SK-N-SH treated with all-trans-retinoic acid at 6 μM for 48 hours (cell line): ENCODE results near the gene SLC50A1.

Source experiments
- ATAC-seq: fragments of 200-7000 bp; cut with Tn5 transposase; 3 replicates; pipeline ENCODE4 v1.9.1; 2020; ENCODE audit warnings: mild to moderate bottlenecking, moderate library complexity
- ARNTL ChIP-seq: fragments of 450-650 bp; formaldehyde crosslinking; IDR thresholded peaks from 2 replicates; pipeline ENCODE4 v1.5.0; 2020; ENCODE audit warnings: low read depth, mild to moderate bottlenecking, moderate library complexity, borderline replicate concordance
- BACH2 ChIP-seq: fragments of 250-450 bp; sonication (Bioruptor Pico); IDR thresholded peaks from 2 replicates; pipeline ENCODE4 v1.9.0; 2021; ENCODE audit warnings: mild to moderate bottlenecking, borderline replicate concordance
- CSDC2 ChIP-seq: fragments of 250-450 bp; sonication (Bioruptor Pico); IDR thresholded peaks from 2 replicates; pipeline ENCODE4 v1.5.0; 2020; ENCODE audit warnings: mild to moderate bottlenecking, moderate library complexity
- ISL1 ChIP-seq: fragments of 250-450 bp; sonication (Bioruptor Pico); IDR thresholded peaks from 2 replicates; pipeline ENCODE4 v2.1.2; 2022; ENCODE audit warnings: mild to moderate bottlenecking, moderate library complexity
- OSR1 ChIP-seq: fragments of 250-450 bp; sonication (Bioruptor Pico); IDR thresholded peaks from 2 replicates; pipeline ENCODE4 v1.8.0; 2022; ENCODE audit warnings: moderate library complexity, mild to moderate bottlenecking, inconsistent platforms
- PPARA ChIP-seq: fragments of 250-450 bp; sonication (Bioruptor Pico); IDR thresholded peaks from 2 replicates; pipeline ENCODE4 v1.5.0; 2020; ENCODE audit warnings: mild to moderate bottlenecking, borderline replicate concordance
- RARB ChIP-seq: fragments of 250-450 bp; sonication (Bioruptor Pico); IDR thresholded peaks from 2 replicates; pipeline ENCODE4 v1.8.0; 2021; ENCODE audit warnings: mild to moderate bottlenecking, moderate library complexity
- TOX ChIP-seq: fragments of 250-450 bp; sonication (Bioruptor Pico); IDR thresholded peaks from 2 replicates; pipeline ENCODE4 v1.8.0; 2021; ENCODE audit warnings: mild to moderate bottlenecking, moderate library complexity, borderline replicate concordance
- ZC3H10 ChIP-seq: fragments of 250-450 bp; sonication (Bioruptor Pico); IDR thresholded peaks from 2 replicates; pipeline ENCODE4 v1.5.1; 2021; ENCODE audit warnings: mild to moderate bottlenecking, moderate library complexity
- ZFP3 ChIP-seq: fragments of 250-450 bp; sonication (Bioruptor Pico); IDR thresholded peaks from 2 replicates; pipeline ENCODE4 v1.5.0; 2020; ENCODE audit warnings: mild to moderate bottlenecking, moderate library complexity
- ZFP30 ChIP-seq: fragments of 450-650 bp; formaldehyde crosslinking; IDR thresholded peaks from 2 replicates; pipeline ENCODE4 v1.5.0; 2022; ENCODE audit warnings: mild to moderate bottlenecking, moderate library complexity
- ZNF565 ChIP-seq: fragments of 450-650 bp; formaldehyde crosslinking; conservative IDR thresholded peaks from 2 replicates; pipeline ENCODE4 v1.5.0; 2020; ENCODE audit warnings: low read depth, mild to moderate bottlenecking, moderate library complexity
- ZNF70 ChIP-seq: fragments of 450-650 bp; formaldehyde crosslinking; IDR thresholded peaks from 2 replicates; pipeline ENCODE4 v1.5.0; 2020; ENCODE audit warnings: mild to moderate bottlenecking, moderate library complexity
- ZNF8 ChIP-seq: fragments of 450-650 bp; formaldehyde crosslinking; IDR thresholded peaks from 2 replicates; pipeline ENCODE4 v1.5.0; 2020; ENCODE audit warnings: mild to moderate bottlenecking, moderate library complexity
- TF ChIP-seq, protein P1 (sequence below): fragments of 250-450 bp; sonication (Bioruptor Pico); IDR thresholded peaks from 2 replicates; pipeline ENCODE4 v1.8.0; 2020; ENCODE audit warnings: mild to moderate bottlenecking, moderate library complexity, borderline replicate concordance
- TF ChIP-seq, protein P2 (sequence below): fragments of 250-450 bp; sonication (Bioruptor Pico); IDR thresholded peaks from 2 replicates; pipeline ENCODE4 v1.5.1; 2020; ENCODE audit warnings: low read depth, mild to moderate bottlenecking, moderate library complexity
- TF ChIP-seq, protein P3 (sequence below): fragments of 250-450 bp; sonication (Bioruptor Pico); IDR thresholded peaks from 2 replicates; pipeline ENCODE4 v1.5.0; 2020; ENCODE audit warnings: mild to moderate bottlenecking, moderate library complexity
- TF ChIP-seq, protein P4 (sequence below): fragments of 250-450 bp; sonication (Bioruptor Pico); IDR thresholded peaks from 2 replicates; pipeline ENCODE4 v1.5.1; 2021; ENCODE audit warnings: mild to moderate bottlenecking, moderate library complexity
- TF ChIP-seq, protein P5 (sequence below): fragments of 250-450 bp; sonication (Bioruptor Pico); IDR thresholded peaks from 2 replicates; pipeline ENCODE4 v1.8.0; 2021; ENCODE audit warnings: low read depth, mild to moderate bottlenecking, moderate library complexity, borderline replicate concordance

The SLC50A1 gene

DNA sequence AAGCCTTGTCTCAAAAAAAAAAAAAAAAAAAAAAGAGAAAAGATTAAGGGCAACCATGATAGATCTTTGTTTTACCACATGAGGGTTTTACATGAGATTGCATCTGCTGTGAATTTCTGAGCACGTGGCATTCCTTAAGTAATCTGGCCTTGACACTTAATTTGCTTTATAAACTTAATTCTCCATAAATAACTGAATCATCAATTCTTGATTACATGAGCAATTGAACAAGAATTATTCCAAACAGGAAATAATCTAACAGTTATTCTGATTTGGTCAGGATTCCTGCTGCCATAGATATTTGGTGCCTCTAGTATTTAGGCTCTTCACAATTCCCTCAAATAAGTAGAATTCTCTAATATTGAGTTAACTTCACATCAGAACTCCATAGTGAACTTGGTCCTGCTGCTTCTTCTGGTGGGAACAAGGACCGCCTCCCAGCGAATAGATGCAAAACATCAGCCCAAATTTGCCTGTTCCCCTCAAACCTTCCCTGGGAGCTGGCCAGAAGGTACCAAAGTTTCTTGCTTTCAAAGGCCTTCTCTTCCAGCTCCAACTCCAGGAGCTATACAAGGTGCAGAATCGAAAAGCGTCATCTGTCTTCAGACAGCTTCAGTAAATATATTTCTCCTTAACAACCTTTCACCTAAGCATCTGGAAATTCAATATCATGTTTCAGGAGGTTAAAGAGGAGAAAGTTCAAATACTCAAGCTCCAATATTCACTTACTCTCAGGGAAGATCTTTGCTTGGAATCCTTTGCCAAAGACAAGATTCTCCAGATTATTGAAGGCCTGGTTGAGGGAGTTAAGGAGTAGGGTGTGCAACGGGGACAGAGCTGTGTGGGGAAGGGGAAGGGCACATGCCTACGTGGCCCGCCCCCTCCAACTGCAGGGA lies 36.4 kb downstream of the SLC50A1 start:
- no peak; the same call in 2 of the 3 replicates for ATAC-seq

DNA sequence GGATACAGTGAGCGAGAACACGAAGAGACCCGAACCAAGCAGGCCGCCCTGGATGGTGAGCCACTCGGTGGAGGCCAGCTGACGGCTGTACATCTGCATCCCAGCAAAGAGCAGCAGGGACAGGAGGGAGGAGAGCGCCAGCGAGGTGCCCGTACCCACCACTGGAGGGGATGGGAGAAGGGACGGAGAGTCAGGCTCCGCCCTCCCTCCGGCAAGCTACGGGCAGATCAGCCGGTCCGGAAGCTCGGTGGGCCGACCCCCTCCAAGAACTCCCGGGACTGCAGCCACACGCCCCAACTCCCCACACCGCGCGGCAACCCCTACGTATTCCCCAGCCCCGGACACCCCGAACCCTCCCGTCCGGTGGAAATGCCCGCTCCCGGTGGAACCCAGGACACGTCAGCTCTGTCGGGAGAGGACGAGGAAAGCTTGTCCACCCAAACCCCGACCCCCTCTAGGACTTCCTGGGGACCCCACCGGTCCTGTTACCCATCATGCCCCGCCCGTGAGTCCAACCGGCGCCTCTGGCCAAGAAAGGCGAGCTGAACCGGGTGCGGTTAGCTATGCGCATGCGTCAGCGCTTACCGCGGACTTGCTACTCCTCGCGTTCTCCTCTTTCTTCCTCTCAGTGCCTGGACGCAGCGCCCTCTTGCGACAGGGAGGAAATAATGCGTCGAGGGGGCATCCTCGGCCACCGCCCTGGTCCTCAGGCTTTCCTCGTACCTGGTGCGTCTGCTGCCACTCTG lies 37.3 kb downstream of the SLC50A1 start, which contains the start of gene KRTCAP2:
TSS of gene KRTCAP2 (minus strand) at position 573 of the 746 bp plus-strand sequence. CDS start at position 493, 80 bp downstream.
- TF ChIP-seq OSR1 = no peak
- TF ChIP-seq, protein P1, sequence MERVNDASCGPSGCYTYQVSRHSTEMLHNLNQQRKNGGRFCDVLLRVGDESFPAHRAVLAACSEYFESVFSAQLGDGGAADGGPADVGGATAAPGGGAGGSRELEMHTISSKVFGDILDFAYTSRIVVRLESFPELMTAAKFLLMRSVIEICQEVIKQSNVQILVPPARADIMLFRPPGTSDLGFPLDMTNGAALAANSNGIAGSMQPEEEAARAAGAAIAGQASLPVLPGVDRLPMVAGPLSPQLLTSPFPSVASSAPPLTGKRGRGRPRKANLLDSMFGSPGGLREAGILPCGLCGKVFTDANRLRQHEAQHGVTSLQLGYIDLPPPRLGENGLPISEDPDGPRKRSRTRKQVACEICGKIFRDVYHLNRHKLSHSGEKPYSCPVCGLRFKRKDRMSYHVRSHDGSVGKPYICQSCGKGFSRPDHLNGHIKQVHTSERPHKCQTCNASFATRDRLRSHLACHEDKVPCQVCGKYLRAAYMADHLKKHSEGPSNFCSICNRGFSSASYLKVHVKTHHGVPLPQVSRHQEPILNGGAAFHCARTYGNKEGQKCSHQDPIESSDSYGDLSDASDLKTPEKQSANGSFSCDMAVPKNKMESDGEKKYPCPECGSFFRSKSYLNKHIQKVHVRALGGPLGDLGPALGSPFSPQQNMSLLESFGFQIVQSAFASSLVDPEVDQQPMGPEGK = no peak
- TF ChIP-seq ZC3H10 = no peak
- TF ChIP-seq TOX (CRISPR knock-in tag) = no peak
- TF ChIP-seq ZNF70 (CRISPR knock-in tag) = no peak
- TF ChIP-seq, protein P2, sequence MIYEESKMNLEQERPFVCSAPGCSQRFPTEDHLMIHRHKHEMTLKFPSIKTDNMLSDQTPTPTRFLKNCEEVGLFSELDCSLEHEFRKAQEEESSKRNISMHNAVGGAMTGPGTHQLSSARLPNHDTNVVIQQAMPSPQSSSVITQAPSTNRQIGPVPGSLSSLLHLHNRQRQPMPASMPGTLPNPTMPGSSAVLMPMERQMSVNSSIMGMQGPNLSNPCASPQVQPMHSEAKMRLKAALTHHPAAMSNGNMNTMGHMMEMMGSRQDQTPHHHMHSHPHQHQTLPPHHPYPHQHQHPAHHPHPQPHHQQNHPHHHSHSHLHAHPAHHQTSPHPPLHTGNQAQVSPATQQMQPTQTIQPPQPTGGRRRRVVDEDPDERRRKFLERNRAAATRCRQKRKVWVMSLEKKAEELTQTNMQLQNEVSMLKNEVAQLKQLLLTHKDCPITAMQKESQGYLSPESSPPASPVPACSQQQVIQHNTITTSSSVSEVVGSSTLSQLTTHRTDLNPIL (CRISPR knock-in tag) = no peak
- no peak for TF ChIP-seq BACH2 (CRISPR knock-in tag)
- TF ChIP-seq RARB (CRISPR knock-in tag) = no peak
- no peak for TF ChIP-seq ZNF565 (CRISPR knock-in tag)
- TF ChIP-seq PPARA (CRISPR knock-in tag) = no peak
- TF ChIP-seq ZFP30 = no peak
- no peak for TF ChIP-seq ZFP3 (CRISPR knock-in tag)
- TF ChIP-seq ZNF8 = no peak
- TF ChIP-seq ARNTL (CRISPR knock-in tag) = no peak
- TF ChIP-seq, protein P3, sequence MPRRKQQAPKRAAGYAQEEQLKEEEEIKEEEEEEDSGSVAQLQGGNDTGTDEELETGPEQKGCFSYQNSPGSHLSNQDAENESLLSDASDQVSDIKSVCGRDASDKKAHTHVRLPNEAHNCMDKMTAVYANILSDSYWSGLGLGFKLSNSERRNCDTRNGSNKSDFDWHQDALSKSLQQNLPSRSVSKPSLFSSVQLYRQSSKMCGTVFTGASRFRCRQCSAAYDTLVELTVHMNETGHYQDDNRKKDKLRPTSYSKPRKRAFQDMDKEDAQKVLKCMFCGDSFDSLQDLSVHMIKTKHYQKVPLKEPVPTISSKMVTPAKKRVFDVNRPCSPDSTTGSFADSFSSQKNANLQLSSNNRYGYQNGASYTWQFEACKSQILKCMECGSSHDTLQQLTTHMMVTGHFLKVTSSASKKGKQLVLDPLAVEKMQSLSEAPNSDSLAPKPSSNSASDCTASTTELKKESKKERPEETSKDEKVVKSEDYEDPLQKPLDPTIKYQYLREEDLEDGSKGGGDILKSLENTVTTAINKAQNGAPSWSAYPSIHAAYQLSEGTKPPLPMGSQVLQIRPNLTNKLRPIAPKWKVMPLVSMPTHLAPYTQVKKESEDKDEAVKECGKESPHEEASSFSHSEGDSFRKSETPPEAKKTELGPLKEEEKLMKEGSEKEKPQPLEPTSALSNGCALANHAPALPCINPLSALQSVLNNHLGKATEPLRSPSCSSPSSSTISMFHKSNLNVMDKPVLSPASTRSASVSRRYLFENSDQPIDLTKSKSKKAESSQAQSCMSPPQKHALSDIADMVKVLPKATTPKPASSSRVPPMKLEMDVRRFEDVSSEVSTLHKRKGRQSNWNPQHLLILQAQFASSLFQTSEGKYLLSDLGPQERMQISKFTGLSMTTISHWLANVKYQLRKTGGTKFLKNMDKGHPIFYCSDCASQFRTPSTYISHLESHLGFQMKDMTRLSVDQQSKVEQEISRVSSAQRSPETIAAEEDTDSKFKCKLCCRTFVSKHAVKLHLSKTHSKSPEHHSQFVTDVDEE (CRISPR knock-in tag) = no peak
- no peak for TF ChIP-seq CSDC2 (CRISPR knock-in tag)
- TF ChIP-seq, protein P4, sequence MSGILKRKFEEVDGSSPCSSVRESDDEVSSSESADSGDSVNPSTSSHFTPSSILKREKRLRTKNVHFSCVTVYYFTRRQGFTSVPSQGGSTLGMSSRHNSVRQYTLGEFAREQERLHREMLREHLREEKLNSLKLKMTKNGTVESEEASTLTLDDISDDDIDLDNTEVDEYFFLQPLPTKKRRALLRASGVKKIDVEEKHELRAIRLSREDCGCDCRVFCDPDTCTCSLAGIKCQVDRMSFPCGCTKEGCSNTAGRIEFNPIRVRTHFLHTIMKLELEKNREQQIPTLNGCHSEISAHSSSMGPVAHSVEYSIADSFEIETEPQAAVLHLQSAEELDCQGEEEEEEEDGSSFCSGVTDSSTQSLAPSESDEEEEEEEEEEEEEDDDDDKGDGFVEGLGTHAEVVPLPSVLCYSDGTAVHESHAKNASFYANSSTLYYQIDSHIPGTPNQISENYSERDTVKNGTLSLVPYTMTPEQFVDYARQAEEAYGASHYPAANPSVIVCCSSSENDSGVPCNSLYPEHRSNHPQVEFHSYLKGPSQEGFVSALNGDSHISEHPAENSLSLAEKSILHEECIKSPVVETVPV (CRISPR knock-in tag) = no peak
- TF ChIP-seq ISL1 (CRISPR knock-in tag) = no peak
- TF ChIP-seq, protein P5, sequence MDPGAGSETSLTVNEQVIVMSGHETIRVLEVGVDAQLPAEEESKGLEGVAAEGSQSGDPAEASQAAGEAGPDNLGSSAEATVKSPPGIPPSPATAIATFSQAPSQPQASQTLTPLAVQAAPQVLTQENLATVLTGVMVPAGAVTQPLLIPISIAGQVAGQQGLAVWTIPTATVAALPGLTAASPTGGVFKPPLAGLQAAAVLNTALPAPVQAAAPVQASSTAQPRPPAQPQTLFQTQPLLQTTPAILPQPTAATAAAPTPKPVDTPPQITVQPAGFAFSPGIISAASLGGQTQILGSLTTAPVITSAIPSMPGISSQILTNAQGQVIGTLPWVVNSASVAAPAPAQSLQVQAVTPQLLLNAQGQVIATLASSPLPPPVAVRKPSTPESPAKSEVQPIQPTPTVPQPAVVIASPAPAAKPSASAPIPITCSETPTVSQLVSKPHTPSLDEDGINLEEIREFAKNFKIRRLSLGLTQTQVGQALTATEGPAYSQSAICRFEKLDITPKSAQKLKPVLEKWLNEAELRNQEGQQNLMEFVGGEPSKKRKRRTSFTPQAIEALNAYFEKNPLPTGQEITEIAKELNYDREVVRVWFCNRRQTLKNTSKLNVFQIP (CRISPR knock-in tag) = no peak
- peak; percentile 78 for ATAC-seq

More for the DNA sequence above, 36.4 kb downstream of the SLC50A1 start:
- peak; percentile 91 for TF ChIP-seq ZNF70 (CRISPR knock-in tag)
- TF ChIP-seq, protein P3 (CRISPR knock-in tag) = no peak
